OCI-LY1 (cell line): ENCODE data around the gene TTLL3.

Experiments
- CTCF ChIP-seq: fragments of 200-600 bp; sonication (generic), shearing (Covaris generic); IDR thresholded peaks from 2 replicates; pipeline ENCODE4 v1.5.1; 2017; ENCODE audit warnings: mild to moderate bottlenecking, antibody characterized with exemption, low read length, moderate library complexity, mixed read lengths
- EZH2 ChIP-seq: fragments of 200-600 bp; sonication (generic), shearing (Covaris generic); IDR thresholded peaks from 2 replicates; pipeline ENCODE4 v1.8.0; 2017; ENCODE audit warnings: borderline replicate concordance, mixed run types, mild to moderate bottlenecking, antibody characterized with exemption, low read length, moderate library complexity, mixed read lengths

DNA sequence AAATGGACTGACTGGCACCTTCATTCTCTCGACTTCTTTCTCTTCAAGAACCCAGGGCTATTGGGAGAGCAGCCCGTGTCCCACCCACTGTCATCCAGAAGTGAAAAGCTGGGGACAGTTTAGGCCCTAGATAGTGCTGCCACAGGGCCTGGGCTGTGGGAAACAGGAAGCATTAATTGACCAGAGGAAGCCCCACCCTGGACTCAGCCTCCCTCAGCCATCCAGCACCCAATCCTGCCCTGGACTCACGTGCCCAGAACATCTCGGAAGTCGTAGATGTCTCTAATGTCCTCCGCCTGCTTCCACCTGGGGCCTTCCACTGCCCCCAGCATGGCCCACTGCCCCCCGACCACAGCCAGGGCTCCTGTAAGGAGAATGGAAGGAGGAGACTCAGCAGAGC, 42.6 kb upstream of the TTLL3 start:
- TF ChIP-seq CTCF (no peak), EZH2 (no peak)
